RWPE1 (cell line): Measurements from ENCODE around the gene CLIC3.

Experiments used
- CTCF ChIA-PET: fragments of 350-600 bp; sonication (Branson Sonifier 250); formaldehyde crosslinking; extraction: SDS; loops from one replicate; lab custom pipeline; 2021; lab: Yijun Ruan, JAX
- POLR2A ChIA-PET: fragments of 400-600 bp; formaldehyde crosslinking; extraction: SDS; loops from one replicate; lab custom pipeline; 2020; ENCODE audit warnings: antibody characterized with exemption; ENCODE audit not compliant: low non-redundant PET; lab: Yijun Ruan, JAX
- DNase-seq: peaks from one replicate; pipeline ENCODE4 v3.0.0; 2012; ENCODE audit warnings: low spot score
- H3K27ac ChIP-seq: fragments of 450-650 bp; 2 replicates; pipeline ENCODE4 v1.5.1; 2017
- CTCF ChIP-seq: fragments of 450-650 bp; conservative IDR thresholded peaks from 2 replicates; pipeline ENCODE4 v1.5.1; 2017; ENCODE audit warnings: low read depth, mild to moderate bottlenecking

CLIC3 gene

GRCh38 chr9:136981588-136982231 is 14.7 kb downstream of the CLIC3 start:
- CTCF ChIA-PET: interaction anchor here (0.9 to 1.4 kb wide), 2 partner anchors 9 to 47 kb away, joined by 3 to 4 read pairs; no protein-coding TSS in a partner anchor
- TF ChIP-seq CTCF: no peak
- H3K27ac ChIP-seq: peak overlapping the region; percentile 57
- POLR2A ChIA-PET: no interaction called here
- DNase-seq: no peak

DNA sequence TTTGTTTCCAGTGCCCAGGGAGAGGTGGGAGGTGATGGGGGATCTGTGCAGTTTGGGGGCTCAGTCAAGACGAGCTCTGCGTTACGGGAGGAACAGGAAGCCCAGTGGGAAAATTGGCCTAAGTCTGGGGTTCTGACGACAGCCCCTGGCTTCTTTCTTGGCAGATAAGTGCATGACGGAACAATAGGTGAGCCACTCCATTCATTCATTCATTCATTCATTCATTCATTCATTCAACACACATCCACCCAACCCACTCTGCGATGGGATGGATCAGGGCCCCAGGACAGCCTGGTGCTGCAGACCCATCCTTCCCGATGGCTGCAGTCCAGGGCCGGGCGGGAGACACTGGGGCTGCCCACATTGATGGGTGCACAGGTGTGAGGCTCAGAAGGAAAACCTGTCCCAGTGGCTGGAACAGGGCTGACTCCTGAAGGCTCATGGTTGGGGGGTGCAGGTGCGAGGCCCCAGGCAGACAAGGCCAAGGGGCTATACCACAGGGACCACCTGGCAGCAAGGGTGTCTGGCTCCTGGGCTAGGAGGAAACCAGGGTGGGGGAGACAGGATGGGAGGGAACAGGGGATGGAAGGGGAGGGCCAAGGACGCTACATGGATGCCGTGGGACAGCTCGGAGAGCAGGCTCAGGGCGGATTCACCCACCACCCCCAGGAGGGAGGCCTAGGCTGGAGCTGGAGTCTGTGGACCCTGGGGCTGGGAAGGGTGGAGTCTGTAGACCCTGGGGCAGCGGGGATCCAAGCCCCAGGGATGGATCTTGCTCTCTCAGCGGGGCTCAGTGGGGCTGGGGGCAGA is 15.5 kb downstream of the CLIC3 start:
- peak overlapping the region; percentile 57 for H3K27ac ChIP-seq
- ChIA-PET POLR2A (no interaction called here), CTCF (interaction anchor here (0.6 to 1.4 kb wide), 6 partner anchors 10 to 530 kb away, joined by 3 to 4 read pairs (median 3); no protein-coding TSS in a partner anchor)
- DNase-seq: no peak
- TF ChIP-seq CTCF: no peak

GRCh38 chr9:136979769-136980587 is 16.4 kb downstream of the CLIC3 start:
- DNase-seq: no peak
- CTCF ChIA-PET: interaction anchor here (0.6 to 1.1 kb wide), 3 partner anchors 9 to 531 kb away, joined by 3 read pairs; no protein-coding TSS in a partner anchor
- H3K27ac ChIP-seq: peak overlapping the region; percentile 57
- POLR2A ChIA-PET: no interaction called here
- TF ChIP-seq CTCF: no peak

DNA sequence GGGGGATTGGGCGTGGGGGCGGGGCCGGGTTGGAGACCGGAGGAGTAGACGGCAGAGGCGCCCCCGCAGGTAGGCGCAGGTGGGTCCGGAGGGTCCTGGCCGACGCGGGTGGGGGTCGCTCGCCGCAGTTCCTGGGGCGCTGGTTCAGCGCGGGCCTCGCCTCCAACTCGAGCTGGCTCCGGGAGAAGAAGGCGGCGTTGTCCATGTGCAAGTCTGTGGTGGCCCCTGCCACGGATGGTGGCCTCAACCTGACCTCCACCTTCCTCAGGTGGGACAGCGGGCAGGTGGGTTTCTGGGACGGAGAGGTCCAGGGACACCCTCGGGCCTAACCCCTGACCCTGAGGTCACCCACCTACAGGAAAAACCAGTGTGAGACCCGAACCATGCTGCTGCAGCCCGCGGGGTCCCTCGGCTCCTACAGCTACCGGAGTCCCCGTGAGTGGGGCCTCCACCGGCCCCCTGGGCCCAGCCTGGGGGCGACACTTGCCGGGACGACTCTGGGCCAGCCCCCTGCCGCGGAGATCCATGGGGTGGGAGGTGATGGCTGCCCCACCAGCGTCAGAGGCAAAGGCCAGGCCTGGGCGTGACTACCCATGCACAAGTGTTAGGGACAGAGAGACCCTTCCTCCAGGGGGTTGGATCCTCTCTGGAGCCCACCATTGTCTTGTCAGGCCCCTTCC is 17.4 kb downstream of the CLIC3 start:
- CTCF ChIA-PET: interaction anchor here (1.0 kb wide), 1 partner anchor 56 kb away, joined by 5 read pairs; no protein-coding TSS in a partner anchor
- H3K27ac ChIP-seq: peak overlapping the region; percentile 57
- POLR2A ChIA-PET: interaction anchor here (0.6 to 1.2 kb wide), 3 partner anchors 10 to 17 kb away, joined by 3 to 5 read pairs (median 3); partner anchors contain the start of gene CLIC3
- DNase-seq: no peak
- no peak for TF ChIP-seq CTCF

- peak overlapping the region; percentile 80 for H3K27ac ChIP-seq
- DNase-seq: peak; percentile 100
- CTCF ChIA-PET: interaction anchor here (0.6 to 1.0 kb wide), 3 partner anchors 57 to 282 kb away, joined by 3 to 5 read pairs (median 5); no protein-coding TSS in a partner anchor
- no peak for TF ChIP-seq CTCF
- POLR2A ChIA-PET: interaction anchor here (0.5 to 1.2 kb wide), 6 partner anchors 10 to 125 kb away, joined by 3 to 5 read pairs (median 3); partner anchors contain the start of gene CLIC3
Observed at GRCh38 chr9:136978073-136978864, 18.1 kb downstream of the CLIC3 start.
